NB4 (cell line): Measurements from ENCODE around the gene MYF5.

Experiments
- DNase-seq: peaks from one replicate; pipeline ENCODE4 v3.0.0; 2010; ENCODE audit warnings: low read depth
- H3K4me3 ChIP-seq: one replicate; pipeline ENCODE4 v1.5.1; 2011; ENCODE audit warnings: mild to moderate bottlenecking, low read depth, low read length, moderate library complexity
- CTCF ChIP-seq: IDR thresholded peaks from one replicate; pipeline ENCODE4 v1.5.1; 2012; ENCODE audit warnings: low read depth, low read length
- MYC ChIP-seq: IDR thresholded peaks from 2 replicates; pipeline ENCODE4 v1.6.1; 2011; ENCODE audit warnings: low read depth, low read length
- POLR2A ChIP-seq: IDR thresholded peaks from 2 replicates; pipeline ENCODE4 v1.6.1; 2011; ENCODE audit warnings: mild to moderate bottlenecking; ENCODE audit not compliant: insufficient read length; ENCODE audit errors: extremely low read depth
- TF ChIP-seq, protein P1 (sequence below): IDR thresholded peaks from 2 replicates; pipeline ENCODE4 v1.6.1; 2011; ENCODE audit warnings: low read depth, low read length

MYF5 gene

GRCh38 chr12:80763874-80764273 lies 47.2 kb downstream of the MYF5 start:
- no peak overlapping the region for H3K4me3 ChIP-seq
- peak; percentile 58 for DNase-seq
- TF ChIP-seq CTCF = peak; percentile 44
- TF ChIP-seq, protein P1, sequence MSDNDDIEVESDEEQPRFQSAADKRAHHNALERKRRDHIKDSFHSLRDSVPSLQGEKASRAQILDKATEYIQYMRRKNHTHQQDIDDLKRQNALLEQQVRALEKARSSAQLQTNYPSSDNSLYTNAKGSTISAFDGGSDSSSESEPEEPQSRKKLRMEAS = no peak
- TF ChIP-seq MYC = no peak

DNA sequence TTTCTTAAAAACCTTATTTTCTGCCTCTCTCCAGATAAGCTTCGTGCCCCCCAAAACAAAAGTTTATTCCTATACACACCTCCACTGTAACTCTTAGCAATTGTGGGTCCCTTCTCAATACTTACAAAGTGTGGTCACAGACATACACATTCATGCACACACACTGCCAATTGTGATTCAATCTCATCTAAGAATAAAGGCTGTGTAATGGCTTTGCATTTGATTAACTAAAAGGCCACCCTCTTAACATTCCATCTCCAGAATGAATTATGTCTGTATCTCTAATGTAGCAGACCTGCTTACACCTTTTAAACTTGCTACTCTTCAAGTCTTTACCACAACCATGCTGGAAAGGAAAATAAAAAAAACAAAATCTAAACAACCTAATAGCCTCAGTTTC lies 49.5 kb downstream of the MYF5 start:
- TF ChIP-seq CTCF = no peak
- TF ChIP-seq MYC = no peak
- TF ChIP-seq POLR2A = no peak
- TF ChIP-seq, protein P1 = no peak
- no peak for DNase-seq
- no peak overlapping the region for H3K4me3 ChIP-seq

GRCh38 chr12:80766897-80767296 lies 50.2 kb downstream of the MYF5 start:
- DNase-seq = no peak
- TF ChIP-seq, protein P1 = no peak
- TF ChIP-seq MYC (no peak), POLR2A (no peak), CTCF (no peak)

More at GRCh38 chr12:80766897-80767296, 50.2 kb downstream of the MYF5 start:
- H3K4me3 ChIP-seq = no peak overlapping the region
